Ectodermal cell (in vitro differentiated cells): Measurements from ENCODE around the gene RUNX3.

Experiments used
- H3K27ac ChIP-seq: 2 replicates; pipeline ENCODE4 v1.7.0; 2013; ENCODE audit warnings: mild to moderate bottlenecking, low read depth, low read length; ENCODE audit not compliant: insufficient read depth, poor library complexity, severe bottlenecking
- H3K27me3 ChIP-seq: 2 replicates; pipeline ENCODE4 v1.7.0; 2013; ENCODE audit warnings: mild to moderate bottlenecking, low read length; ENCODE audit not compliant: insufficient read depth, control insufficient read depth, poor library complexity, severe bottlenecking
- H3K36me3 ChIP-seq: one replicate; pipeline ENCODE4 v1.7.0; 2013; ENCODE audit warnings: low read length; ENCODE audit not compliant: control insufficient read depth, insufficient read depth
- H3K4me1 ChIP-seq: one replicate; pipeline ENCODE4 v1.7.0; 2013; ENCODE audit warnings: low read length; ENCODE audit not compliant: control insufficient read depth, insufficient read depth
- H3K4me3 ChIP-seq: 2 replicates; pipeline ENCODE4 v1.7.0; 2013; ENCODE audit warnings: low read depth, low read length, control low read depth; ENCODE audit not compliant: insufficient read depth
- H3K9me3 ChIP-seq: 2 replicates; pipeline ENCODE4 v1.7.0; 2013; ENCODE audit warnings: mild to moderate bottlenecking, low read length, moderate library complexity; ENCODE audit not compliant: control insufficient read depth
- WGBS, 2 experiments: methylation state at CpG; one replicate each; pipeline ENCODE4 v1.1.7; 2013; ENCODE audit warnings: missing lambda C conversion rate in 2 of 2; 5-methylcytosine and 5-hydroxymethylcytosine counted together

The RUNX3 gene

DNA sequence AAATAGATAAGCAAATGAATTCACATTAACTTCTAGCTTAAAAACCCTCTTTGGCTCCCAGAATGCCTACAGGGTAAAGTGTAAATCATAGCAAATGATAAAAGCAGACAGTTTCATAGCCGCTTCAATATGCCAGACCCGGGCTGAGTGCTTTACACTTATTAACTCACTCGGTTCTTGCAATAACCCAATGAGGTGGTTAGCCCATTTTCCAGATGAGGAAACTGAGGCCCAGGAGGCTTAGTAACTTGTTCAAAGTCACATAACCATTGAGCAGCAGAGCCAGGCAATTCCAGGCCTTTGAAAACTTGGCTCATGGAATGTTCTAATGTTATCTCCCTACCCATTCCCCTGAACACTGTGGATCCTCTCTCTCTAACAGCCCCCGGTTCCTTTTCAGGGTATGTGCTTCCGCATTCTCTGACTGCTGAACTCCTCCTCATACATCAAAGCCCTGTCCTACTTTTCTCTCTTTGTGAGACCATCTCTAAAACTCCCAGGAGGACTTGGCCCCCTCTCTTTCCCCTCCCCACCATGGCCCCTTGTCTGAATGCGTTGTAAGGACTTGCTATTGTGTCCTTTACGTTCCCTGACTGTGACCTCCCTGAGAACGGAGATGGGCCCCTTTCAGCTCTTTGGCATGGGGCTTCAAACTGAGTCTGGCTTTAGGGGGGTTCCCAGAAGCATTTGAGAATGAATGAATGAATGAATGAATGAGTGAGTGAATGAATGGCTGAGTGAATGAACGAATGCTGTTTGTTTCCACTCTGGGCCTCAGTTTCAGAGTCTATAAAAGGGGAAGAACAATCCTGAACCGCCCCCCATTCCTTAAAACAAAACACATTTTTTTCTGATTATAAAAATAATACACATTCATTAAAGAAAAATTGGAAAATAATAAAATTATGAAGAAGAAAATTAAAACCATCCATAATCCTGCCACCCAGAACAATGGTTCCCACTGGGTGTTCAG is 15.6 kb upstream of the RUNX3 start:
- Histone ChIP-seq H3K36me3 (no peaks in the 10 kb centered on the region), H3K27me3 (no peaks in the 10 kb centered on the region), H3K4me3 (no peak overlapping the region), H3K4me1 (no peaks in the 10 kb centered on the region), H3K27ac (no peak overlapping the region), H3K9me3 (no peaks in the 10 kb centered on the region)
- 63 to 64% methylated on average over 9 of the region's 10 CpGs for WGBS, 2 experiments

GRCh38 chr1:24944318-24944717 is 14.2 kb upstream of the RUNX3 start:
- 90 to 94% methylated on average over 3 of the region's 3 CpGs for WGBS, 2 experiments
- no peaks in the 10 kb centered on the region for H3K27me3 ChIP-seq
- H3K4me3 ChIP-seq = no peak overlapping the region

DNA sequence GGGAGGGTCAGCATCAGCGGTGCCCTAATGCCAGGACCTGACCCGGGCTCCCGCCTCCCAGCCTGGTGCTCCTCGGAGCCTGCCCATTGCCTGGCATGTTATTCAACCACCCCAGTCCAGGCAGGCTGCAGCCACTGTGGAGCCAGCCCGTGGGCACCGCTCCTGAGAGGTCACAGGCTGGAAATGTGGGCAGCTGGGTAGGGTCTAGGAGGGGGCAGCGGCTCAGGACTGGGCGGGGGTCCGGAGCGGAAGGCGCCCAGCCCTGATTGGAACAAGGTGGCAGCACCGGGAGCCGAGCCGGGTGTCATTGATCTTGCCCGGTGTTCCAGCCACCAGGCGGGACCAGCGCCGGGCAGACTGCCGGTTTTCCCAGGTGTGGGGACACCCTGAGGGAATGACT is 12.7 kb upstream of the RUNX3 start:
- no peaks in the 10 kb centered on the region for H3K9me3 ChIP-seq
- no peak overlapping the region for H3K4me3 ChIP-seq
- WGBS, 2 experiments = 92 to 94% methylated on average over 19 of the region's 19 CpGs
- no peak overlapping the region for H3K27ac ChIP-seq
- H3K27me3 ChIP-seq = no peaks in the 10 kb centered on the region
- no peaks in the 10 kb centered on the region for H3K36me3 ChIP-seq
- no peaks in the 10 kb centered on the region for H3K4me1 ChIP-seq

More at GRCh38 chr1:24944318-24944717, 14.2 kb upstream of the RUNX3 start:
- Histone ChIP-seq H3K36me3 (no peaks in the 10 kb centered on the region), H3K27ac (no peak overlapping the region), H3K4me1 (no peaks in the 10 kb centered on the region), H3K9me3 (no peaks in the 10 kb centered on the region)

DNA sequence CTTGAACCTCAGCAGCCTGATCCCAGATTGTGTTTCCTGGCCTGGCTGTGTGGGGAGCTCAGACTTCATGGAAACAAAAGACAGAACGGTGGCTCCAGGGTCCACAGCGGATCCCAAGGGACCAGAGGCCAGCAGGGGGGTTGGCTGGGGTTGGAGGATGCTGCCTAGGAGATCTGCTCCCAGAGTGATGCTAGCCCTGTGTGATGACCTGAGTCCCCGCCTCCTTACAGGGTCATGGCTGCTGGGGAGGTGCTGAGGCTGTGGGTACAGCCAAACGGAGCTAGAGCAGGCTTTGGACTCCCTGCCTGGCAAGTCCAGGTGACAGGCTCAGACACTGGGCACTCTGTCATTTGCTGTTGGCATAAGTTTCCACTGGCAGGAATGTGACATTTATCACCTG is 11.5 kb upstream of the RUNX3 start:
- Histone ChIP-seq H3K4me3 (no peak overlapping the region), H3K9me3 (no peaks in the 10 kb centered on the region), H3K27me3 (no peaks in the 10 kb centered on the region), H3K36me3 (no peaks in the 10 kb centered on the region), H3K27ac (no peak overlapping the region), H3K4me1 (no peaks in the 10 kb centered on the region)
- WGBS, 2 experiments = 72 to 77% methylated on average over 4 of the region's 4 CpGs

DNA sequence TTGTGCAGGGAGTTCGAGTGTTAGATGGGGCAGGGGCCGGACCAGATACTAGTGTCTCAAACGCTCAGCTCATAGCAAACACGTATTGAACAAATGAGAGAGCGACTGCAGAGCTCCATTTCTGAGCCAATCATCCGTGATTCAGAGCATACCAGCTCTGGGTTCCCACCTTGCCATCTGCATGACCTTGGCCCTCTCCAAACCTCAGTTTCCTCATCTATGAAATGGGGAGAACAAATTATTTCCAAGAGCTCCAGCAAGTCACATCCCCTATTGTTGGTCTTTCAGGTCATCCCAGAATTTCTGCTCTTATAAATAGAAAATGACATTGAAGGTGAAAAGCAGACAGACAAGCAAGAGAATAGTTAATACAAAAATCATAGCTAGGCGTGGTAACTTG is 10.2 kb upstream of the RUNX3 start:
- WGBS, 2 experiments = 94% methylated on average over 7 of the region's 7 CpGs
- no peaks in the 10 kb centered on the region for H3K9me3 ChIP-seq
- peaks cover 1% of the 10 kb centered on the region for H3K4me1 ChIP-seq
- H3K27me3 ChIP-seq = peaks cover 7% of the 10 kb centered on the region
- H3K4me3 ChIP-seq = no peak overlapping the region
- no peak overlapping the region for H3K27ac ChIP-seq
- H3K36me3 ChIP-seq = no peaks in the 10 kb centered on the region

DNA sequence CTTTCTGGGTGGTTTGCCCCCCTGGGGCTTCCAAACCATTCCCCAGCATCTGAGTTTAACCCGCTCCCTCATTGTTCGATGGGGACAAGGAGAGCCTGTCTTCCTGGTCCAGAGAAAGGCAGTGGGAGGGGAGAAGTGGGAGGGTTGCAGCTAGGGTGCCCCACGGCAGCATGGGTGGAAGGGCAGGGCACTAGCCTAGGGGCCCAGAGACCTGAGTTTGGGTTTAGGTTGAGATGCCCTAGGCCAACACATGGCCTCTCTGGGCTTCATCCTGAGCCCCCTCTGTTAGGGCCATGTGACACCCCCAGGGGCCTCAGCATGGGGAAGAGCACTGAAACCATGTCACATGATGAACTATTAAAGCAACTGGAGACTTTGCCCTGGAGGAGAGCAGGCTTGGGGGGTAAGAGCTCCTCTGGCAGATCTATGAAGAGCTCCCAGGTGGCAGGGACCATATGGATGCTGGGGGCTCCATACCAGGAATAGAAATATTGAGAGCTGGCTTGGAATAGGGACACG is 9.7 kb upstream of the RUNX3 start:
- peaks cover 12% of the 10 kb centered on the region for H3K27me3 ChIP-seq
- H3K4me1 ChIP-seq = peaks cover 5% of the 10 kb centered on the region
- WGBS, 2 experiments = 81 to 85% methylated on average over 4 of the region's 4 CpGs
- no peak overlapping the region for H3K27ac ChIP-seq
- no peaks in the 10 kb centered on the region for H3K9me3 ChIP-seq
- no peaks in the 10 kb centered on the region for H3K36me3 ChIP-seq
- no peak overlapping the region for H3K4me3 ChIP-seq

- H3K27ac ChIP-seq = no peak overlapping the region
- no peaks in the 10 kb centered on the region for H3K36me3 ChIP-seq
- 92 to 95% methylated on average over 6 of the region's 6 CpGs for WGBS, 2 experiments
- peaks cover 11% of the 10 kb centered on the region for H3K4me1 ChIP-seq
- no peaks in the 10 kb centered on the region for H3K9me3 ChIP-seq
- H3K27me3 ChIP-seq = peaks cover 18% of the 10 kb centered on the region
- H3K4me3 ChIP-seq = no peak overlapping the region
Measured at GRCh38 chr1:24939040-24939674, 9.1 kb upstream of the RUNX3 start.

DNA sequence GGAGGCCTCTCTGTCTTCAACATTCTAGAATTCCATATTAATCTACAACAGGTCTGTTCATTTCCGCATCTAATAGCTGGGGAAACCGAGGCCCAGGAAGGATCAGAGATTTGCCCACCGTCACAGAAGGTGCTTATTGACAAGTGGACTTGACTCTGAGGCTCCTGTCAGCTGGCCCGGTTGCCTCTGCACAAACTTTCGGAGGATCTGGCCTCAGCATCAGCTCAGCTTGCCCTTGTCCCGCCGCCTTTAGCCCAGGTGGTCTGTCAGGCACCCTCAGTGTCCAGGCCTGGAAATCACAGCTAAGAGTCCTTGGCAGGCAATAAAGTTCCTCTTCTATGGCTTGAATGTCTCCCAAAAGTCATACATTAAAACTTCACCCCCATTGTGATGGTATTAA is 8.2 kb upstream of the RUNX3 start:
- H3K27me3 ChIP-seq = peaks cover 26% of the 10 kb centered on the region
- H3K27ac ChIP-seq = no peak overlapping the region
- WGBS, 2 experiments = 86 to 91% methylated on average over 7 of the region's 7 CpGs

DNA sequence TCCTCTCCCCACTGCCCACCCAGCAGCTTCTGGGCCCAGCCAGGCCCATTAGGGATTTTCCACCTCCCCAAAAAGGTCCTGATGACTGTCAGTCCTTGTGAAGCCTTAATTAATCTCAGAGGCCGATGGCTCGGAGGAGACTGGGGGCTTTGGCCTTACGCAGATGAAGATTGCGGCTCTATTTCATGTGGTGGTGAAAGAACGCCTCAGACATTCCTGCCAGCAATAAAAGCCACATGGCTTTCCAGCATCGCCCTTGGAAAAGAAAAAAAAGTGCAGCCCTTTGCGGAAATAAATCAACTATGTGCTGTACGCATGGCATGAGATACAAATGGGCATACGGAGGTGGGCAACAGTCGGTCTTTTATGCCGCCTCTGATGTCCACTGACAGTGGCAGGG is 6.6 kb upstream of the RUNX3 start:
- Histone ChIP-seq H3K27ac (no peak overlapping the region), H3K4me3 (no peak overlapping the region), H3K4me1 (peaks cover 16% of the 10 kb centered on the region), H3K9me3 (no peaks in the 10 kb centered on the region), H3K36me3 (no peaks in the 10 kb centered on the region), H3K27me3 (peaks cover 42% of the 10 kb centered on the region)
- WGBS, 2 experiments = 93% methylated on average over 11 of the region's 11 CpGs

More for the DNA sequence above, 8.2 kb upstream of the RUNX3 start:
- H3K9me3 ChIP-seq = no peaks in the 10 kb centered on the region
- H3K36me3 ChIP-seq = no peaks in the 10 kb centered on the region
- H3K4me1 ChIP-seq = peaks cover 16% of the 10 kb centered on the region
- no peak overlapping the region for H3K4me3 ChIP-seq
